ENCODE measurements around the gene RAPGEF1. TPM values are rescaled to one million over a fixed set of nuclear protein-coding genes. Genes with fewer than 3 reads are reported as not detected.

The RAPGEF1 gene
- total RNA-seq, 2 donors from 2014 or later = 74.5 to 90.8 TPM

- no peak for DNase-seq (ENCODE audit: low spot score)
- intact Hi-C loops (cut with DNase I) = no loop called here
Measured at GRCh38 chr9:131645078-131645776, 94.6 kb downstream of the RAPGEF1 start.

- DNase-seq (ENCODE audit: low spot score) = no peak
- intact Hi-C loops (cut with DNase I) = no loop called here
Measured at GRCh38 chr9:131642496-131643083, 97.3 kb downstream of the RAPGEF1 start.

- intact Hi-C loops (cut with DNase I) = no loop called here
- DNase-seq (ENCODE audit: low spot score) = no peak
Measured at GRCh38 chr9:131641618-131642495, 98.0 kb downstream of the RAPGEF1 start.

GRCh38 chr9:131640438-131641137 is 99.3 kb downstream of the RAPGEF1 start:
- intact Hi-C loops (cut with DNase I) = no loop called here
- DNase-seq (ENCODE audit: low spot score) = no peak

- intact Hi-C loops (cut with DNase I) = no loop called here
- no peak for DNase-seq (ENCODE audit: low spot score)
Measured at GRCh38 chr9:131639769-131640437, 100.0 kb downstream of the RAPGEF1 start.

GRCh38 chr9:131636593-131636992 is 103.3 kb downstream of the RAPGEF1 start:
- intact Hi-C loops (cut with DNase I) = no loop called here
- no peak for DNase-seq (ENCODE audit: low spot score)

GRCh38 chr9:131635892-131636291 is 104.0 kb downstream of the RAPGEF1 start:
- DNase-seq (ENCODE audit: low spot score) = no peak
- intact Hi-C loops (cut with DNase I) = no loop called here

- intact Hi-C loops (cut with DNase I) = no loop called here
- DNase-seq (ENCODE audit: low spot score) = peak; percentile 94
Measured at GRCh38 chr9:131635285-131635684, 104.6 kb downstream of the RAPGEF1 start.

- intact Hi-C loops (cut with DNase I) = no loop called here
Measured at GRCh38 chr9:131633491-131634031, 106.3 kb downstream of the RAPGEF1 start.

GRCh38 chr9:131631306-131631705 is 108.6 kb downstream of the RAPGEF1 start:
- no peak for DNase-seq (ENCODE audit: low spot score)
- intact Hi-C loops (cut with DNase I) = no loop called here

More at GRCh38 chr9:131633491-131634031, 106.3 kb downstream of the RAPGEF1 start:
- no peak for DNase-seq (ENCODE audit: low spot score)

GRCh38 chr9:131630205-131630831 is 109.6 kb downstream of the RAPGEF1 start:
- intact Hi-C loops (cut with DNase I) = no loop called here
- DNase-seq (ENCODE audit: low spot score) = no peak

- DNase-seq (ENCODE audit: low spot score) = no peak
- intact Hi-C loops (cut with DNase I) = no loop called here
Measured at GRCh38 chr9:131629825-131630204, 110.1 kb downstream of the RAPGEF1 start.

GRCh38 chr9:131629226-131629500 is 110.7 kb downstream of the RAPGEF1 start:
- intact Hi-C loops (cut with DNase I) = no loop called here
- DNase-seq (ENCODE audit: low spot score) = no peak

GRCh38 chr9:131628459-131629225 is 111.2 kb downstream of the RAPGEF1 start:
- DNase-seq (ENCODE audit: low spot score) = no peak
- intact Hi-C loops (cut with DNase I) = no loop called here

GRCh38 chr9:131627648-131628458 is 112.0 kb downstream of the RAPGEF1 start:
- DNase-seq (ENCODE audit: low spot score) = no peak
- intact Hi-C loops (cut with DNase I) = no loop called here

GRCh38 chr9:131627326-131627647 is 112.6 kb downstream of the RAPGEF1 start:
- no peak for DNase-seq (ENCODE audit: low spot score)
- intact Hi-C loops (cut with DNase I) = no loop called here

Measured in posterior vena cava (tissue), 2 donors.